ENCODE results near the gene KCNC3. TPM values are rescaled to one million over a fixed set of nuclear protein-coding genes. Genes with fewer than 3 reads are reported as not detected.

The KCNC3 gene
- total RNA-seq, 4 donors from 2014 or later, result 0.32 to 0.69 (median 0.37) TPM

GRCh38 chr19:50320596-50320995 lies 8.6 kb downstream of the KCNC3 start:
- TF ChIP-seq EP300 (IDR thresholded peaks at IDR 0.05), result no peak
- TF ChIP-seq POLR2AphosphoS5 (IDR thresholded peaks at IDR 0.05), result no peak
- DNase-seq (ENCODE audit: extremely low spot score), result no peak
- 91% methylated on average over 19 of the region's 20 CpGs for WGBS

GRCh38 chr19:50320051-50320450 lies 9.1 kb downstream of the KCNC3 start:
- 87% methylated on average over 12 of the region's 12 CpGs for WGBS

More at GRCh38 chr19:50320596-50320995, 8.6 kb downstream of the KCNC3 start:
- no peaks in the 10 kb centered on the region for H3K9me3 ChIP-seq
- H3K4me1 ChIP-seq, result peaks cover 0 to 12% (median 7%) of the 10 kb centered on the region in 4 donors
- intact Hi-C loops (cut with DNase I), result no loop called here
- no peak overlapping the region for H3K4me3 ChIP-seq
- no peaks in the 10 kb centered on the region for H3K36me3 ChIP-seq
- H3K27me3 ChIP-seq, result peaks cover 0 to 57% (median 2%) of the 10 kb centered on the region in 4 donors
- H3K27ac ChIP-seq (replicated peaks in 1 of 4), result no peak overlapping the region

GRCh38 chr19:50319156-50319555 lies 10.0 kb downstream of the KCNC3 start:
- DNase-seq (ENCODE audit: extremely low spot score), result no peak
- TF ChIP-seq CTCF (IDR thresholded peaks at IDR 0.05) (no peak), POLR2AphosphoS5 (IDR thresholded peaks at IDR 0.05) (no peak), EP300 (IDR thresholded peaks at IDR 0.05) (no peak), POLR2A (IDR thresholded peaks at IDR 0.05; ENCODE audit: low read depth) (no peak)
- Histone ChIP-seq H3K4me3 (no peak overlapping the region), H3K27me3 (peaks cover 0 to 70% (median 15%) of the 10 kb centered on the region in 4 donors), H3K27ac (replicated peaks in 1 of 4) (no peak overlapping the region), H3K4me1 (peaks cover 0 to 20% (median 3%) of the 10 kb centered on the region in 4 donors), H3K9me3 (no peaks in the 10 kb centered on the region), H3K36me3 (no peaks in the 10 kb centered on the region)
- WGBS, result 81% methylated on average over 11 of the region's 11 CpGs
- intact Hi-C loops (cut with DNase I), result no loop called here

More at GRCh38 chr19:50320051-50320450, 9.1 kb downstream of the KCNC3 start:
- TF ChIP-seq EP300 (IDR thresholded peaks at IDR 0.05), result no peak
- TF ChIP-seq POLR2A (IDR thresholded peaks at IDR 0.05; ENCODE audit: low read depth), result no peak
- no peak for TF ChIP-seq CTCF (IDR thresholded peaks at IDR 0.05)
- TF ChIP-seq POLR2AphosphoS5 (IDR thresholded peaks at IDR 0.05), result no peak
- peaks cover 0 to 11% (median 3%) of the 10 kb centered on the region in 4 donors for H3K4me1 ChIP-seq
- no peak overlapping the region for H3K4me3 ChIP-seq
- no peak overlapping the region for H3K27ac ChIP-seq (replicated peaks in 1 of 4)
- no peaks in the 10 kb centered on the region for H3K36me3 ChIP-seq
- H3K27me3 ChIP-seq, result peaks cover 0 to 61% (median 6%) of the 10 kb centered on the region in 4 donors
- intact Hi-C loops (cut with DNase I), result no loop called here
- no peak for DNase-seq (ENCODE audit: extremely low spot score)
- H3K9me3 ChIP-seq, result no peaks in the 10 kb centered on the region

- 85% methylated on average over 8 of the region's 8 CpGs for WGBS
- H3K9me3 ChIP-seq, result no peaks in the 10 kb centered on the region
- peaks cover 0 to 20% (median 3%) of the 10 kb centered on the region in 4 donors for H3K4me1 ChIP-seq
- intact Hi-C loops (cut with DNase I), result no loop called here
- TF ChIP-seq POLR2A (IDR thresholded peaks at IDR 0.05; ENCODE audit: low read depth) (no peak), EP300 (IDR thresholded peaks at IDR 0.05) (no peak), CTCF (IDR thresholded peaks at IDR 0.05) (no peak), POLR2AphosphoS5 (IDR thresholded peaks at IDR 0.05) (no peak)
- no peak overlapping the region for H3K27ac ChIP-seq (replicated peaks in 1 of 4)
- H3K36me3 ChIP-seq, result no peaks in the 10 kb centered on the region
- no peak for DNase-seq (ENCODE audit: extremely low spot score)
- no peak overlapping the region for H3K4me3 ChIP-seq
- peaks cover 0 to 76% (median 22%) of the 10 kb centered on the region in 4 donors for H3K27me3 ChIP-seq
Observed at GRCh38 chr19:50318438-50318837, 10.7 kb downstream of the KCNC3 start.

- peaks cover 0 to 27% (median 6%) of the 10 kb centered on the region in 4 donors for H3K4me1 ChIP-seq
- H3K36me3 ChIP-seq, result no peaks in the 10 kb centered on the region
- H3K9me3 ChIP-seq, result no peaks in the 10 kb centered on the region
- H3K4me3 ChIP-seq, result no peak overlapping the region
- H3K27me3 ChIP-seq, result peaks cover 3 to 82% (median 35%) of the 10 kb centered on the region in 4 donors
- DNase-seq (ENCODE audit: extremely low spot score), result no peak
- TF ChIP-seq CTCF (IDR thresholded peaks at IDR 0.05) (no peak), POLR2AphosphoS5 (IDR thresholded peaks at IDR 0.05) (no peak), EP300 (IDR thresholded peaks at IDR 0.05) (no peak), POLR2A (IDR thresholded peaks at IDR 0.05; ENCODE audit: low read depth) (no peak)
- H3K27ac ChIP-seq (replicated peaks in 1 of 4), result no peak overlapping the region
- intact Hi-C loops (cut with DNase I), result no loop called here
- 74% methylated on average over 4 of the region's 4 CpGs for WGBS
Observed at GRCh38 chr19:50317115-50317514, 12.1 kb downstream of the KCNC3 start.
